ENCODE measurements around the gene CYP2C9.

DNA sequence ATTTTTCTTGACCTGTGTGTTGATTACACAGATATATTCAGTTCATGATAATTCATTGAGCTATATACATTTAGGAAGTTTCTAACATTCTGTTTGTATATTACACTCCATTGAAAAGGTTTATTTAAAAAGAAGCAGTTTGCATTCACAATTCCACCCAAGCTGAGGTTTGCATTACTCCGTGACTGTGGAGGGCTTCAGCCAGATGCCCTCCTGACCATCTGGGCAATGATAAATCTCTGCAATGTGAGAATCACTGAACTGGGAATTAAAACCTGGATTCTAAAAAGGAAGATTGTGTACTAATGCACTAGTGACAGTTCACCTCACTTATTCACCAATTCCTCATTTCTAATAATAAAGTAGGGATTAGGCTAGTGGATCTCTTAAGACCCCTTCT is 36.4 kb upstream of the CYP2C9 start:
- TF ChIP-seq, protein P1, sequence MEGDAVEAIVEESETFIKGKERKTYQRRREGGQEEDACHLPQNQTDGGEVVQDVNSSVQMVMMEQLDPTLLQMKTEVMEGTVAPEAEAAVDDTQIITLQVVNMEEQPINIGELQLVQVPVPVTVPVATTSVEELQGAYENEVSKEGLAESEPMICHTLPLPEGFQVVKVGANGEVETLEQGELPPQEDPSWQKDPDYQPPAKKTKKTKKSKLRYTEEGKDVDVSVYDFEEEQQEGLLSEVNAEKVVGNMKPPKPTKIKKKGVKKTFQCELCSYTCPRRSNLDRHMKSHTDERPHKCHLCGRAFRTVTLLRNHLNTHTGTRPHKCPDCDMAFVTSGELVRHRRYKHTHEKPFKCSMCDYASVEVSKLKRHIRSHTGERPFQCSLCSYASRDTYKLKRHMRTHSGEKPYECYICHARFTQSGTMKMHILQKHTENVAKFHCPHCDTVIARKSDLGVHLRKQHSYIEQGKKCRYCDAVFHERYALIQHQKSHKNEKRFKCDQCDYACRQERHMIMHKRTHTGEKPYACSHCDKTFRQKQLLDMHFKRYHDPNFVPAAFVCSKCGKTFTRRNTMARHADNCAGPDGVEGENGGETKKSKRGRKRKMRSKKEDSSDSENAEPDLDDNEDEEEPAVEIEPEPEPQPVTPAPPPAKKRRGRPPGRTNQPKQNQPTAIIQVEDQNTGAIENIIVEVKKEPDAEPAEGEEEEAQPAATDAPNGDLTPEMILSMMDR (IDR thresholded peaks at IDR 0.05): no peak
- TF ChIP-seq ZFX (IDR thresholded peaks at IDR 0.05; ENCODE audit: borderline replicate concordance): no peak
